A549 (cell line): Measurements from ENCODE around the gene ZNF672. TPM values are rescaled to one million over a fixed set of nuclear protein-coding genes. Genes with fewer than 3 reads are reported as not detected.

Source experiments
- ATAC-seq, 2 experiments: fragments of 200-7000 bp in 1 of 2; fragments of >200 bp in 1 of 2; cut with Nextera tagmentation in 1 of 2; cut with Tn5 transposase in 1 of 2; 3 replicates each; pipeline versions ENCODE4 v1.8.0 to v1.9.1; 2018 to 2020; ENCODE audit warnings: mild to moderate bottlenecking in 1 of 2, moderate library complexity in 1 of 2
- CTCF ChIA-PET: fragments of 300-600 bp; sonication (Branson Sonifier 250); formaldehyde crosslinking; extraction: SDS; loops from one replicate; lab custom pipeline; 2021; ENCODE audit warnings: antibody characterized with exemption, inconsistent platforms; lab: Yijun Ruan, JAX
- POLR2A ChIA-PET: fragments of 350-600 bp; formaldehyde crosslinking; extraction: SDS; loops from one replicate; lab custom pipeline; 2021; ENCODE audit warnings: antibody characterized with exemption, inconsistent platforms; lab: Yijun Ruan, JAX
- DNase-seq, 2 experiments: peaks; one replicate each; pipeline versions ENCODE4 v3.0.0 to v3.0.0-alpha.2; 2011 to 2016; ENCODE audit warnings: low read depth in 1 of 2, low spot score in 1 of 2
- FAIRE-seq: peaks from 2 replicates; lab custom pipeline; 2011; peaks lifted over from hg19 to GRCh38; lab: Jason Lieb, UNC
- H3K27ac ChIP-seq, 2 experiments: fragments of >200 bp; sonication (Bioruptor Twin); formaldehyde crosslinking; 3 replicates each; pipeline ENCODE4 v1.5.1; 2016 to 2017
- H3K4me1 ChIP-seq: fragments of >200 bp; sonication (Bioruptor Twin); formaldehyde crosslinking; 3 replicates; pipeline ENCODE4 v1.6.1; 2016
- H3K4me2 ChIP-seq: fragments of >200 bp; sonication (Bioruptor Twin); formaldehyde crosslinking; 3 replicates; pipeline ENCODE4 v1.6.1; 2016
- H3K4me3 ChIP-seq: fragments of >200 bp; sonication (Bioruptor Twin); formaldehyde crosslinking; 3 replicates; pipeline ENCODE4 v1.5.1; 2016
- H3K9me3 ChIP-seq: fragments of >200 bp; sonication (Bioruptor Twin); formaldehyde crosslinking; 3 replicates; pipeline ENCODE4 v1.6.1; 2016
- BHLHE40 ChIP-seq: IDR thresholded peaks from 2 replicates; pipeline ENCODE4 v1.6.1; 2012; ENCODE audit warnings: low read depth, low read length, inconsistent platforms
- CBX8 ChIP-seq: fragments of 200-600 bp; sonication (generic); IDR thresholded peaks from 2 replicates; pipeline ENCODE4 v1.6.1; 2016
- CEBPB ChIP-seq, 2 experiments: fragments of >200 bp in 1 of 2; sonication (Bioruptor Twin) in 1 of 2; formaldehyde crosslinking in 1 of 2; IDR thresholded peaks; 2 replicates each; pipeline ENCODE4 v1.6.1; 2012 to 2016
- CHD4 ChIP-seq: fragments of 200-600 bp; sonication (generic); IDR thresholded peaks from 2 replicates; pipeline ENCODE4 v1.6.1; 2016; ENCODE audit warnings: antibody characterized with exemption, mild to moderate bottlenecking, borderline replicate concordance
- ESRRA ChIP-seq: fragments of 150-350 bp; IDR thresholded peaks from 2 replicates; pipeline ENCODE4 v1.6.1; 2014; ENCODE audit warnings: mild to moderate bottlenecking, low read length, borderline replicate concordance
- FOSB ChIP-seq: fragments of 250-450 bp; sonication (Bioruptor Pico); IDR thresholded peaks from 2 replicates; pipeline ENCODE4 v1.5.0; 2020; ENCODE audit warnings: mild to moderate bottlenecking, moderate library complexity
- FOXS1 ChIP-seq: fragments of 250-450 bp; sonication (Bioruptor Pico); IDR thresholded peaks from 2 replicates; pipeline ENCODE4 v1.5.0; 2020; ENCODE audit warnings: mild to moderate bottlenecking, moderate library complexity
- HOXB5 ChIP-seq: fragments of 250-450 bp; sonication (Bioruptor Pico); IDR thresholded peaks from 2 replicates; pipeline ENCODE4 v1.5.0; 2020; ENCODE audit warnings: mild to moderate bottlenecking, moderate library complexity
- POLR2AphosphoS2 ChIP-seq: conservative IDR thresholded peaks from 2 replicates; pipeline ENCODE4 v1.6.1; 2012; ENCODE audit warnings: low read length, improper control_type of control experiment, inconsistent platforms
- SREBF2 ChIP-seq: fragments of 450-650 bp; IDR thresholded peaks from 2 replicates; pipeline ENCODE4 v1.6.1; 2014; ENCODE audit warnings: mild to moderate bottlenecking, moderate library complexity
- TFCP2L1 ChIP-seq: fragments of 250-450 bp; sonication (Bioruptor Pico); IDR thresholded peaks from 2 replicates; pipeline ENCODE4 v1.5.0; 2021; ENCODE audit warnings: mild to moderate bottlenecking
- TP53 ChIP-seq: fragments of 250-450 bp; sonication (Bioruptor Pico); IDR thresholded peaks from 2 replicates; pipeline ENCODE4 v1.5.0; 2021; ENCODE audit warnings: mild to moderate bottlenecking, moderate library complexity
- ZSCAN20 ChIP-seq: fragments of 250-450 bp; sonication (Bioruptor Pico); IDR thresholded peaks from 2 replicates; pipeline ENCODE4 v1.8.0; 2022; ENCODE audit warnings: mild to moderate bottlenecking, moderate library complexity
- WGBS: methylation state at CpG from one replicate; pipeline ENCODE4 v1.1.6; 2017; ENCODE audit errors: missing lambda C conversion rate; 5-methylcytosine and 5-hydroxymethylcytosine counted together
- polyA plus RNA-seq, 4 experiments: library from polyadenylated mRNA; depleted of rRNA in 3 of 4; stranded (reverse); fragments of >200 nt; fragmentation: RNase III in 1 of 4; extraction: RNeasy Plus Mini Kit Qiagen cat#74134 plus additional on column Dnase treatment in 1 of 4; gene quantifications; 2 replicates in 3 of 4; 3 replicates in 1 of 4; pipeline ENCODE4 v1.2.3, GENCODE V29; 2011 to 2017
- TF ChIP-seq, protein P1 (sequence below): IDR thresholded peaks from 2 replicates; pipeline ENCODE4 v1.6.1; 2012; ENCODE audit warnings: low read depth, borderline replicate concordance
- TF ChIP-seq, protein P2 (sequence below): fragments of 200-600 bp; sonication (generic); IDR thresholded peaks from 2 replicates; pipeline ENCODE4 v1.6.1; 2016; ENCODE audit warnings: antibody characterized with exemption, mild to moderate bottlenecking, moderate library complexity
- TF ChIP-seq, protein P3 (sequence below): fragments of >200 bp; sonication (Bioruptor Twin); formaldehyde crosslinking; IDR thresholded peaks from 2 replicates; pipeline ENCODE4 v1.6.1; 2016
- TF ChIP-seq, protein P4 (sequence below): fragments of >200 bp; sonication (Bioruptor Twin); formaldehyde crosslinking; IDR thresholded peaks from 3 replicates; pipeline ENCODE4 v1.6.1; 2016
- TF ChIP-seq, protein P5 (sequence below): fragments of 450-650 bp; IDR thresholded peaks from 2 replicates; pipeline ENCODE4 v1.6.1; 2014; ENCODE audit warnings: antibody characterized with exemption

ZNF672 gene
- polyA plus RNA-seq, 2 of the 4 experiments (the other 2 are of a cell fraction) = 18.9 to 20.6 TPM

DNA sequence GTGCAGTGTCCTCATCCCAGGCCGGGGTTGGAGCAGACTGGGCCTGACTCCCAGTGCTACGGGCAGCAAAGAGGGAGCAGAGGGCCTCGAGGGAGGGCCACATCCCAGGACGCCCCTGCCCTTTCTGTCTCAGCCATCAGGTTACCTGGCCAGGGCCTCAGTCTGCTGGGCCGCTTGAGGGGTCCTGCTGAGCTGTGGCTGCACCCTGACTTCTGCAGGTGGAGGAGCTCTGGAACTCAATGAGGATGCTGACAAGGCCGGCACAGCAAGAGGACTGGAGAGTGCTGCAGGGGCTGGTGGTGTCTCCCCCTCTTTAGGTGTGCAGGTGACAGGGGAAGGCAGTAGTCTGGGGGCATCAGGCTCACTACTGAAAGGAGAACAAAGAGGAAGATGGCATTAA, 17.6 kb downstream of the ZNF672 start:
- POLR2A ChIA-PET = no interaction called here
- Histone ChIP-seq H3K4me3 (no peak overlapping the region), H3K27ac (no peak overlapping the region), H3K4me2 (no peak overlapping the region), H3K4me1 (peaks cover 15% of the 10 kb centered on the region; the same call in 2 of the 3 replicates), H3K9me3 (no peaks in the 10 kb centered on the region)
- FAIRE-seq (no peak), ATAC-seq (no peak), DNase-seq (no peak)
- TF ChIP-seq, protein P1, sequence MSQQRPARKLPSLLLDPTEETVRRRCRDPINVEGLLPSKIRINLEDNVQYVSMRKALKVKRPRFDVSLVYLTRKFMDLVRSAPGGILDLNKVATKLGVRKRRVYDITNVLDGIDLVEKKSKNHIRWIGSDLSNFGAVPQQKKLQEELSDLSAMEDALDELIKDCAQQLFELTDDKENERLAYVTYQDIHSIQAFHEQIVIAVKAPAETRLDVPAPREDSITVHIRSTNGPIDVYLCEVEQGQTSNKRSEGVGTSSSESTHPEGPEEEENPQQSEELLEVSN = no peak
- TF ChIP-seq, protein P2, sequence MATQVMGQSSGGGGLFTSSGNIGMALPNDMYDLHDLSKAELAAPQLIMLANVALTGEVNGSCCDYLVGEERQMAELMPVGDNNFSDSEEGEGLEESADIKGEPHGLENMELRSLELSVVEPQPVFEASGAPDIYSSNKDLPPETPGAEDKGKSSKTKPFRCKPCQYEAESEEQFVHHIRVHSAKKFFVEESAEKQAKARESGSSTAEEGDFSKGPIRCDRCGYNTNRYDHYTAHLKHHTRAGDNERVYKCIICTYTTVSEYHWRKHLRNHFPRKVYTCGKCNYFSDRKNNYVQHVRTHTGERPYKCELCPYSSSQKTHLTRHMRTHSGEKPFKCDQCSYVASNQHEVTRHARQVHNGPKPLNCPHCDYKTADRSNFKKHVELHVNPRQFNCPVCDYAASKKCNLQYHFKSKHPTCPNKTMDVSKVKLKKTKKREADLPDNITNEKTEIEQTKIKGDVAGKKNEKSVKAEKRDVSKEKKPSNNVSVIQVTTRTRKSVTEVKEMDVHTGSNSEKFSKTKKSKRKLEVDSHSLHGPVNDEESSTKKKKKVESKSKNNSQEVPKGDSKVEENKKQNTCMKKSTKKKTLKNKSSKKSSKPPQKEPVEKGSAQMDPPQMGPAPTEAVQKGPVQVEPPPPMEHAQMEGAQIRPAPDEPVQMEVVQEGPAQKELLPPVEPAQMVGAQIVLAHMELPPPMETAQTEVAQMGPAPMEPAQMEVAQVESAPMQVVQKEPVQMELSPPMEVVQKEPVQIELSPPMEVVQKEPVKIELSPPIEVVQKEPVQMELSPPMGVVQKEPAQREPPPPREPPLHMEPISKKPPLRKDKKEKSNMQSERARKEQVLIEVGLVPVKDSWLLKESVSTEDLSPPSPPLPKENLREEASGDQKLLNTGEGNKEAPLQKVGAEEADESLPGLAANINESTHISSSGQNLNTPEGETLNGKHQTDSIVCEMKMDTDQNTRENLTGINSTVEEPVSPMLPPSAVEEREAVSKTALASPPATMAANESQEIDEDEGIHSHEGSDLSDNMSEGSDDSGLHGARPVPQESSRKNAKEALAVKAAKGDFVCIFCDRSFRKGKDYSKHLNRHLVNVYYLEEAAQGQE = no peak
- TF ChIP-seq, protein P3, sequence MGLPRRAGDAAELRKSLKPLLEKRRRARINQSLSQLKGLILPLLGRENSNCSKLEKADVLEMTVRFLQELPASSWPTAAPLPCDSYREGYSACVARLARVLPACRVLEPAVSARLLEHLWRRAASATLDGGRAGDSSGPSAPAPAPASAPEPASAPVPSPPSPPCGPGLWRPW = no peak
- TF ChIP-seq FOSB (CRISPR knock-in tag) (no peak), CHD4 (no peak), CEBPB (IDR thresholded peaks at IDR 0.05) (no peak), ESRRA (no peak), ZSCAN20 (CRISPR knock-in tag) (no peak), POLR2AphosphoS2 (no peak), FOXS1 (CRISPR knock-in tag) (no peak), TFCP2L1 (CRISPR knock-in tag) (no peak), CBX8 (no peak), TP53 (no peak), BHLHE40 (no peak), SREBF2 (no peak)
- TF ChIP-seq, protein P4, sequence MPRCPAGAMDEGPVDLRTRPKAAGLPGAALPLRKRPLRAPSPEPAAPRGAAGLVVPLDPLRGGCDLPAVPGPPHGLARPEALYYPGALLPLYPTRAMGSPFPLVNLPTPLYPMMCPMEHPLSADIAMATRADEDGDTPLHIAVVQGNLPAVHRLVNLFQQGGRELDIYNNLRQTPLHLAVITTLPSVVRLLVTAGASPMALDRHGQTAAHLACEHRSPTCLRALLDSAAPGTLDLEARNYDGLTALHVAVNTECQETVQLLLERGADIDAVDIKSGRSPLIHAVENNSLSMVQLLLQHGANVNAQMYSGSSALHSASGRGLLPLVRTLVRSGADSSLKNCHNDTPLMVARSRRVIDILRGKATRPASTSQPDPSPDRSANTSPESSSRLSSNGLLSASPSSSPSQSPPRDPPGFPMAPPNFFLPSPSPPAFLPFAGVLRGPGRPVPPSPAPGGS = no peak
- TF ChIP-seq, protein P5, sequence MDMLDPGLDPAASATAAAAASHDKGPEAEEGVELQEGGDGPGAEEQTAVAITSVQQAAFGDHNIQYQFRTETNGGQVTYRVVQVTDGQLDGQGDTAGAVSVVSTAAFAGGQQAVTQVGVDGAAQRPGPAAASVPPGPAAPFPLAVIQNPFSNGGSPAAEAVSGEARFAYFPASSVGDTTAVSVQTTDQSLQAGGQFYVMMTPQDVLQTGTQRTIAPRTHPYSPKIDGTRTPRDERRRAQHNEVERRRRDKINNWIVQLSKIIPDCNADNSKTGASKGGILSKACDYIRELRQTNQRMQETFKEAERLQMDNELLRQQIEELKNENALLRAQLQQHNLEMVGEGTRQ = no peak
- 87% methylated on average over 3 of the region's 6 CpGs for WGBS
- CTCF ChIA-PET = interaction anchor here (0.6 to 3.9 kb wide), 4 partner anchors 8 to 152 kb away, joined by 3 to 16 read pairs (median 3); no protein-coding TSS in a partner anchor

DNA sequence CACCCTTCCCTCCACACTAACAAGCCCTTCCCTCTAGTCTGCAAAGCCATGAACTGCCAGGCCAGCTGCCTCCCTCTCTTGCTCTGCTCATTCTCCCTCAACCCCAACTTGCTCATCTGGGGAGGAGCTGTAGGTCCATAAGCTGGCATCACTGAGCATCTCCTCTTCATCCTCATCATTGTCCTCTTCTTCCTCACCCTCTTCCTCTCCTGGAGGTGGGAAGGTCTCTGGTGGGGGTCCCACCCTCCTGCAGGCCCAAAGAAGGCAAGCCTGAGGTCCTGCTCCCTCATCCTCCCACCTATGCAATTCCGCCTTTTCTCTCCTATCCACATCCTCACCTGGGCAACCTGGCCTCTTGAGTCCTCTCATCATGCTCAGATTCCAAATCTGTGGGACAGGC, 18.2 kb downstream of the ZNF672 start:
- FAIRE-seq (no peak), ATAC-seq (no peak), DNase-seq (no peak)
- ChIA-PET POLR2A (no interaction called here), CTCF (interaction anchor here (3.9 kb wide), 1 partner anchor 14 kb away, joined by 16 read pairs; no protein-coding TSS in a partner anchor)
- Histone ChIP-seq H3K4me2 (no peak overlapping the region), H3K27ac (no peak overlapping the region), H3K4me3 (no peak overlapping the region), H3K9me3 (no peaks in the 10 kb centered on the region), H3K4me1 (peaks cover 15% of the 10 kb centered on the region; the same call in 2 of the 3 replicates)
- 96% methylated on average over 1 of the region's 1 CpG for WGBS
- TF ChIP-seq FOSB (CRISPR knock-in tag) (no peak), HOXB5 (CRISPR knock-in tag) (no peak)
